Ovary (tissue), 3 donors: ENCODE data around the gene PIGC.

Experiments
- CTCF ChIP-seq, 3 donors: fragments of 450-650 bp in 2 of 3; fragments of 200-600 bp in 1 of 3; IDR thresholded peaks; one replicate each; pipeline versions ENCODE4 v1.5.1 to v1.8.0; 2016 to 2022; ENCODE audit warnings: antibody characterized with exemption in 3 of 3, mild to moderate bottlenecking in 1 of 3
- EP300 ChIP-seq: sonication (generic); formaldehyde crosslinking; IDR thresholded peaks from one replicate; pipeline ENCODE4 v1.6.1; 2017; ENCODE audit warnings: antibody characterized with exemption
- donor health status: DM: no; HTN: no; CAD: no.

DNA sequence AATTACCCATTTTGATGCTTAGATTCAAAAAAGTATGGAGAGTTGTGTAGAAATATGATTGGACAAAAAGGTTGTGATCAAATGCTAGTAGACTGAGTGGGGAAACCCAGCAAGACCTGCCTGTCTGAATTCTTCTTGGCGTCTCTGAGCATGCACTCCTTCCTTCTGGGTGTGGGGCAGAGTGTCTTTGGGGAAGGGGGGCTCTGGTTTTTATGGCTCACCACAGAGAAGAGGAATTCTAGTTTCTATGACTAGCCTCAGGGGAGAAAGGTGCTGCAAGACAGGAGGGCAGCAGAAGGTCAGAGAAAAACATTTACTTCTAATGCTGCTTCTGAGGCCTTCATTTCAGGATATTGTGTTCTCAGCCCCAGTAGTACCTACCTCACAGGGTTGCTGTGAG, 33.9 kb upstream of the PIGC start:
- TF ChIP-seq CTCF (IDR thresholded peaks at IDR 0.05) (no peak), EP300 (no peak)
